ENCODE data around the gene MBOAT1.

The MBOAT1 gene

DNA sequence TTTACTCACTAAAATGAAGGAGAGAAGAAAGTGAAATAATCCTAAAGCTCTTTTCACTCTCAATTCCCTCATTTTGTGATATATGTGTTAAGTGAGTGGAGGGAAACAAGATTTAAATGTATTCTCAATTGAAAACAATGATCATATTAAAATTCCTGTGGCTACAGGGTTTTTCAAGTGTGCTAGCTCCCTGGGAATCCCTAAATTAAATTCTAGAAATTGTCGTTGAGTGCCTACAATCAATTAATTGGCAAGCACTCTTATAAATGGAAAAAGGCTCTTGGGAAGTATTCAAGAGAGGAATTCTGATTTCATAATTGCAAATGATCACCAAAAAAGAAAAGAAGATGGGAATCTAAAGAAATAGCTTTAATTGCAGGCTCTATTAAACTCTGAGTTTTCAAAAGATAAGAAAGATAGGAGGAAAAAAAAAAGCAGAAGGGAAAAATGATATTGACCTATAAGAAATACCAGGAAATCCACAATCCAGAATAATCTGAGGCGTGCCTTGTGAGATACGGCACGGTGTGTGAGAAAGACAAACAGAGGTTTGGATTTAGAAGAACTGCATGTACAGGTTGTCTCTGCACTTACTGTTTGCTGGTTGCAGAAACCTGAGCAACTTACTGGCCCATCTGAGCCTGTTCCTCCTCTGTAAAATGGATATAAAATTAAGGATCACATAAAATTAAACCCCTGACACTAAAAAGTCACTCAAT lies 18.3 kb upstream of the MBOAT1 start:
- Histone ChIP-seq H3K27me3 (replicated peaks; ENCODE audit: control insufficient read depth, insufficient read depth, low read length) (no peaks in the 10 kb centered on the region), H3K9ac (ENCODE audit: low read length) (no peak overlapping the region), H3K9me3 (ENCODE audit: control insufficient read depth, low read length) (no peaks in the 10 kb centered on the region), H3K4me3 (ENCODE audit: low read length) (no peak overlapping the region), H3K4me1 (ENCODE audit: control insufficient read depth, insufficient read depth, low read length) (no peaks in the 10 kb centered on the region), H3K36me3 (ENCODE audit: control insufficient read depth, insufficient read depth, low read length, severe bottlenecking) (no peaks in the 10 kb centered on the region)
- DNase-seq (ENCODE audit: low read depth): no peak

GRCh38 chr6:20229881-20230280 lies 17.6 kb upstream of the MBOAT1 start:
- no peaks in the 10 kb centered on the region for H3K9me3 ChIP-seq (ENCODE audit: control insufficient read depth, low read length)
- no peaks in the 10 kb centered on the region for H3K36me3 ChIP-seq (ENCODE audit: control insufficient read depth, insufficient read depth, low read length, severe bottlenecking)
- H3K27me3 ChIP-seq (replicated peaks; ENCODE audit: control insufficient read depth, insufficient read depth, low read length): no peaks in the 10 kb centered on the region
- H3K4me3 ChIP-seq (ENCODE audit: low read length): no peak overlapping the region
- no peak for DNase-seq (ENCODE audit: low read depth)
- no peaks in the 10 kb centered on the region for H3K4me1 ChIP-seq (ENCODE audit: control insufficient read depth, insufficient read depth, low read length)
- H3K9ac ChIP-seq (ENCODE audit: low read length): no peak overlapping the region

GRCh38 chr6:20227350-20227749 lies 15.1 kb upstream of the MBOAT1 start:
- Histone ChIP-seq H3K4me1 (ENCODE audit: control insufficient read depth, insufficient read depth, low read length) (no peaks in the 10 kb centered on the region), H3K36me3 (ENCODE audit: control insufficient read depth, insufficient read depth, low read length, severe bottlenecking) (no peaks in the 10 kb centered on the region), H3K9me3 (ENCODE audit: control insufficient read depth, low read length) (no peaks in the 10 kb centered on the region), H3K27me3 (replicated peaks; ENCODE audit: control insufficient read depth, insufficient read depth, low read length) (no peaks in the 10 kb centered on the region), H3K4me3 (ENCODE audit: low read length) (no peak overlapping the region), H3K9ac (ENCODE audit: low read length) (no peak overlapping the region)
- no peak for DNase-seq (ENCODE audit: low read depth)

DNA sequence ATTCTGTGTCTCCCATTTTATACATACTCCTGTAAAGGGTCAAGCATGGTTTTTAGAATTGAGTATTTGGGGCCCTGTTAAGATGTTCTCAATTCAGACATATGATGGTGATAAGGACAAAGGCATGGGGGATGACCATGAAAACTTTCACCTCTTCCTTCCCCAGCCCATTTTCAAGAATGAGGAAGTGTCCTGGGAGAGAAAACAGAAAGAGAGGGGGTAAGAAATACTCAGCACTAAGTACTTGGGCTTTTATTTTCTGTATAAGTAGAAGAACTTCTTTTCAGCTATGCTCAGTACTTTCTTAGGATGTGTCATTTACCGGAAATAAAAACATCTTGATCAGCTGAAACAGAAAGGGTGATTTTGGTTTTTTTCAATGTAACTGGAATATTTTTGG lies 10.9 kb upstream of the MBOAT1 start:
- H3K9ac ChIP-seq (ENCODE audit: low read length): no peak overlapping the region

GRCh38 chr6:20221421-20221820 lies 9.2 kb upstream of the MBOAT1 start:
- no peaks in the 10 kb centered on the region for H3K27me3 ChIP-seq (replicated peaks; ENCODE audit: control insufficient read depth, insufficient read depth, low read length)
- no peak overlapping the region for H3K4me3 ChIP-seq (ENCODE audit: low read length)
- H3K9me3 ChIP-seq (ENCODE audit: control insufficient read depth, low read length): no peaks in the 10 kb centered on the region
- peaks cover 8% of the 10 kb centered on the region for H3K4me1 ChIP-seq (ENCODE audit: control insufficient read depth, insufficient read depth, low read length)
- DNase-seq (ENCODE audit: low read depth): no peak
- no peak overlapping the region for H3K9ac ChIP-seq (ENCODE audit: low read length)
- H3K36me3 ChIP-seq (ENCODE audit: control insufficient read depth, insufficient read depth, low read length, severe bottlenecking): no peaks in the 10 kb centered on the region

More for the DNA sequence above, 10.9 kb upstream of the MBOAT1 start:
- Histone ChIP-seq H3K4me1 (ENCODE audit: control insufficient read depth, insufficient read depth, low read length) (no peaks in the 10 kb centered on the region), H3K9me3 (ENCODE audit: control insufficient read depth, low read length) (no peaks in the 10 kb centered on the region), H3K36me3 (ENCODE audit: control insufficient read depth, insufficient read depth, low read length, severe bottlenecking) (no peaks in the 10 kb centered on the region), H3K4me3 (ENCODE audit: low read length) (no peak overlapping the region), H3K27me3 (replicated peaks; ENCODE audit: control insufficient read depth, insufficient read depth, low read length) (no peaks in the 10 kb centered on the region)
- DNase-seq (ENCODE audit: low read depth): no peak

DNA sequence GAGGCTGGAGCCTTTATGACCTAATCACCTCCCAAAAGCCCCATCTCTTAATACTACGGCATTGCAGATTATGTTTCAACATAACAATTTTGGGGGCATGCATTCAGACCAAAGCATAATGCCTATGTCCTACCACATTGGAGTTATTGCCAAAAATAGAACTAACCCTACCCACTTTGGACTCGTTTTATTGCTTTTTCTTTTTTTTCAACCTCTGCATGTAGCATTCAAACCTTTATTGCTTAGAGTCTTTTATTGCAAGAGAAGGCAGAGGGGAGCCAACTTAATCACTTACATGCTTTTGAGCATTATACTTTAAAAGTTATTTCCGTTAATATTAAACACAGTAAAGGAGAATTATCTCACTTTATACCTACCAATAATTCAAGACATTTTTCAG lies 8.1 kb upstream of the MBOAT1 start:
- Histone ChIP-seq H3K4me1 (ENCODE audit: control insufficient read depth, insufficient read depth, low read length) (peaks cover 8% of the 10 kb centered on the region), H3K4me3 (ENCODE audit: low read length) (no peak overlapping the region)
- DNase-seq (ENCODE audit: low read depth): no peak

DNA sequence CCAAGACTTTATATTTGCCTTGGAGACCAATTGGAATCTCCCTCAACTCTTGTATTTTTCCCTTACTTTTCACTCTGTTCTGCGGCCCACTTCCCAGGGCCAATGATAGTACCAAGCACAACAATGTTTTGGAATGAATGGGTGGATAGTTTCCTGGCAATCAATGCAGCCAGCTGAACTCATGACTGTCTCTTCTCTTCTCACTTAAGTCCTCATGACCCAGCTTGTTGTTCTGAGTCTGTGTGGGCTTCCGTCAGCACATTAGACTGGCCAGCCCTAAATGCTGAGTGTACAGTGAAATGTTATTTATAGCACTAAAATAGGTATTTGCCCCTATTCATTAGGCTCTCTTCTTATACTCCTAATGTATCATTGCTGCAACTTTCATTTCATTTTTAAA lies 5.6 kb upstream of the MBOAT1 start:
- Histone ChIP-seq H3K9me3 (ENCODE audit: control insufficient read depth, low read length) (no peaks in the 10 kb centered on the region), H3K4me1 (ENCODE audit: control insufficient read depth, insufficient read depth, low read length) (peaks cover 12% of the 10 kb centered on the region), H3K9ac (ENCODE audit: low read length) (no peak overlapping the region), H3K36me3 (ENCODE audit: control insufficient read depth, insufficient read depth, low read length, severe bottlenecking) (no peaks in the 10 kb centered on the region), H3K4me3 (ENCODE audit: low read length) (no peak overlapping the region), H3K27me3 (replicated peaks; ENCODE audit: control insufficient read depth, insufficient read depth, low read length) (no peaks in the 10 kb centered on the region)
- DNase-seq (ENCODE audit: low read depth): no peak

More for the DNA sequence above, 8.1 kb upstream of the MBOAT1 start:
- Histone ChIP-seq H3K27me3 (replicated peaks; ENCODE audit: control insufficient read depth, insufficient read depth, low read length) (no peaks in the 10 kb centered on the region), H3K36me3 (ENCODE audit: control insufficient read depth, insufficient read depth, low read length, severe bottlenecking) (no peaks in the 10 kb centered on the region), H3K9me3 (ENCODE audit: control insufficient read depth, low read length) (no peaks in the 10 kb centered on the region), H3K9ac (ENCODE audit: low read length) (no peak overlapping the region)

DNA sequence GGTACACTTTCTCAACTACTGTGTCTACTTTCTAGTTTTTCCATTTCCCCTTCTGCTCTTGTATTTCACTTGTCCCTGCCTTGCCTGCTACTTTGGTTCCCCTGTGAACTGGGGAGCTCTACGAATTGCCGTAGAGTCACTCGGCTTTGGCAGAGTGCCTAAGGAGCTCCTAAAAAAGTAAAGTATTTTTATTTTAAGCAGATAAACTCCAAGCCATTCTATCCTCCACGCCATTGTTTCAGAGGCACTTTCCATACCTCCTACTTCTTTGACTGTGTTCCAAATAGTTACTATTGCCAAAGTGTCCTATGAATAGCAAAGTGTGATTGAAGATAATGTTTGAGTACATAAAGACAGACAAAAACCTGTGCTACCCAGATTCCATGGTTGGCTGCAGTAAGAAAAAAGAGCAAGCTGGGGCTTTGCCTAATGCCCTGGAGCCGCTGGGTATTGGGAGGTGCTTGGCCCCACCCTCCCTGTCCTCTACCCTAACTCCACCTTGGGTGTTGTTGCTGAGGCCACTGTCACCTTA lies 5.1 kb upstream of the MBOAT1 start:
- H3K4me1 ChIP-seq (ENCODE audit: control insufficient read depth, insufficient read depth, low read length): peaks cover 14% of the 10 kb centered on the region
- H3K27me3 ChIP-seq (replicated peaks; ENCODE audit: control insufficient read depth, insufficient read depth, low read length): no peaks in the 10 kb centered on the region
- no peaks in the 10 kb centered on the region for H3K36me3 ChIP-seq (ENCODE audit: control insufficient read depth, insufficient read depth, low read length, severe bottlenecking)
- no peak for DNase-seq (ENCODE audit: low read depth)
- no peak overlapping the region for H3K9ac ChIP-seq (ENCODE audit: low read length)
- H3K9me3 ChIP-seq (ENCODE audit: control insufficient read depth, low read length): no peaks in the 10 kb centered on the region
- peak overlapping the region; percentile 57 for H3K4me3 ChIP-seq (ENCODE audit: low read length)

DNA sequence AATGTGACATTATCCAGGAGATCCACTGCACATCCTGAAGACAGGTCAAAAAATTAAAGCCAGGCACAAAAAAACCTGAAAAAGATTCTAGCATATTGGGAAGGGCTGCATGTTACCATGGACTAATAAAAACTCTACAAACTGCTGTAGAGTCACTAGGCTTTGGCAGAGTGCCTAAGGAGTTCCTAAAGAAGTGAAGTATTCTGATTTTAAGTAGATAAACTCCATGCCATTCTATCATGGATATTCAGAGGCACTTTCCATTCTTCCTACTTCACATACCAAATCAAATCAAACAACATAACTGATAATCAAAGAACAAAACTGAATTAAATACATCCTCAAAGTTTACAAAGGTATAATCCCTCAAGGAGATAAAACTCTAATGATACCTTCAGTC lies 3.0 kb upstream of the MBOAT1 start:
- no peaks in the 10 kb centered on the region for H3K9me3 ChIP-seq (ENCODE audit: control insufficient read depth, low read length)
- no peaks in the 10 kb centered on the region for H3K27me3 ChIP-seq (replicated peaks; ENCODE audit: control insufficient read depth, insufficient read depth, low read length)
- H3K4me1 ChIP-seq (ENCODE audit: control insufficient read depth, insufficient read depth, low read length): peaks cover 14% of the 10 kb centered on the region
- DNase-seq (ENCODE audit: low read depth): no peak
- no peaks in the 10 kb centered on the region for H3K36me3 ChIP-seq (ENCODE audit: control insufficient read depth, insufficient read depth, low read length, severe bottlenecking)
- no peak overlapping the region for H3K4me3 ChIP-seq (ENCODE audit: low read length)
- H3K9ac ChIP-seq (ENCODE audit: low read length): no peak overlapping the region

DNA sequence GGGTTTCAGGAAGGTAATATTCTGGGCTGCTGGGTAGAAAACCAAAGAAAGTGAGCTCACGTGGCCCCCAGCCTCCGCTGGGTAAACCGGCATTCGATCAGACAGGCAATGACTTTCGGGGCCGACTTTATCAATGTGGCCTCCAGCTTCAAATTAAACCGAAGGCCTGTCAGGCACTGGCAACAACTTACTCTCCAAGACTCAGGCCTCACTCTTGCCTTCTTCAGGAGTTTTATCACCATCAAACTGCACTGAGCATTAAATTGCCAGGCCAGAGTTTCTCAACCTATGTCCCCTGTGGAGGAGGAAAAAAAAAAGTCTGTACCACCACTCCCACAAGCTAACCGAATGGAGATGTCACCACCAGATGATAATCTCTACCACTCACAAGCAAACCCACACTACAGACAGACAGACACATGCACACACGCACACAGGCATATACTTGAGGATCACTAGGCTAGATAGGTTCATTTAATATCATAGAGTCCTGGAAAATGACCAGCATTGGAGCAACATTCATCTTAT lies 1.1 kb upstream of the MBOAT1 start:
- Histone ChIP-seq H3K4me1 (ENCODE audit: control insufficient read depth, insufficient read depth, low read length) (peaks cover 14% of the 10 kb centered on the region), H3K36me3 (ENCODE audit: control insufficient read depth, insufficient read depth, low read length, severe bottlenecking) (no peaks in the 10 kb centered on the region), H3K9me3 (ENCODE audit: control insufficient read depth, low read length) (no peaks in the 10 kb centered on the region), H3K9ac (ENCODE audit: low read length) (peak overlapping the region; percentile 86), H3K4me3 (ENCODE audit: low read length) (peak overlapping the region; percentile 85), H3K27me3 (replicated peaks; ENCODE audit: control insufficient read depth, insufficient read depth, low read length) (no peaks in the 10 kb centered on the region)
- peak; percentile 15 for DNase-seq (ENCODE audit: low read depth)

GRCh38 chr6:20211941-20212391 lies 303 bp downstream of the MBOAT1 start:
- Histone ChIP-seq H3K4me3 (ENCODE audit: low read length) (peak overlapping the region; percentile 85), H3K9ac (ENCODE audit: low read length) (peak overlapping the region; percentile 80), H3K36me3 (ENCODE audit: control insufficient read depth, insufficient read depth, low read length, severe bottlenecking) (no peaks in the 10 kb centered on the region), H3K9me3 (ENCODE audit: control insufficient read depth, low read length) (no peaks in the 10 kb centered on the region), H3K27me3 (replicated peaks; ENCODE audit: control insufficient read depth, insufficient read depth, low read length) (no peaks in the 10 kb centered on the region), H3K4me1 (ENCODE audit: control insufficient read depth, insufficient read depth, low read length) (peaks cover 5% of the 10 kb centered on the region)
- peak; percentile 61 for DNase-seq (ENCODE audit: low read depth)
